Left ventricle myocardium inferior (tissue), 1 donor: ENCODE data around the gene HHIPL1. TPM values are rescaled to one million over a fixed set of nuclear protein-coding genes. Genes with fewer than 3 reads are reported as not detected.

ENCODE experiments used
- DNase-seq: peaks from one replicate; pipeline ENCODE4 v3.0.0-alpha.2; 2020
- H3K27ac ChIP-seq: fragments of 200-600 bp; replicated peaks from 2 replicates; pipeline ENCODE4 v1.8.0; 2021
- H3K27me3 ChIP-seq: fragments of 200-600 bp; 2 replicates; pipeline ENCODE4 v1.8.0; 2021; ENCODE audit warnings: low read depth
- H3K36me3 ChIP-seq: fragments of 200-600 bp; 2 replicates; pipeline ENCODE4 v1.8.0; 2021
- H3K4me1 ChIP-seq: fragments of 200-600 bp; 2 replicates; pipeline ENCODE4 v1.8.0; 2021
- H3K4me3 ChIP-seq: fragments of 200-600 bp; 2 replicates; pipeline ENCODE4 v1.8.0; 2021; ENCODE audit warnings: mild to moderate bottlenecking, moderate library complexity
- H3K9me3 ChIP-seq: fragments of 200-600 bp; replicated peaks from 2 replicates; pipeline ENCODE4 v1.8.0; 2021
- intact Hi-C: fragments of 100-400 bp; cut with micrococcal nuclease; formaldehyde crosslinking; loops from one replicate; pipeline ENCODE4 v1.11.0; 2022
- total RNA-seq: library from RNA; stranded (reverse); fragmentation: NEBNext Ultra II Directional; extraction: Animal tissue kit (Norgen Biotek cat#: 25700); gene quantifications from one replicate; pipeline ENCODE4 v1.2.1, GENCODE V29; 2021
- TF ChIP-seq, protein P1 (sequence below): fragments of 200-600 bp; IDR thresholded peaks from 2 replicates; pipeline ENCODE4 v1.8.0; 2021; ENCODE audit warnings: antibody characterized with exemption, mild to moderate bottlenecking, borderline replicate concordance
- donor health status: DM: no; HTN: yes; CAD: no; lungs with severe emphysema.

The HHIPL1 gene
- total RNA-seq, 1 donor from 2014 or later = 1.2 TPM

GRCh38 chr14:99664058-99664936 is 19.4 kb downstream of the HHIPL1 start:
- H3K27ac ChIP-seq = no peak overlapping the region
- TF ChIP-seq, protein P1, sequence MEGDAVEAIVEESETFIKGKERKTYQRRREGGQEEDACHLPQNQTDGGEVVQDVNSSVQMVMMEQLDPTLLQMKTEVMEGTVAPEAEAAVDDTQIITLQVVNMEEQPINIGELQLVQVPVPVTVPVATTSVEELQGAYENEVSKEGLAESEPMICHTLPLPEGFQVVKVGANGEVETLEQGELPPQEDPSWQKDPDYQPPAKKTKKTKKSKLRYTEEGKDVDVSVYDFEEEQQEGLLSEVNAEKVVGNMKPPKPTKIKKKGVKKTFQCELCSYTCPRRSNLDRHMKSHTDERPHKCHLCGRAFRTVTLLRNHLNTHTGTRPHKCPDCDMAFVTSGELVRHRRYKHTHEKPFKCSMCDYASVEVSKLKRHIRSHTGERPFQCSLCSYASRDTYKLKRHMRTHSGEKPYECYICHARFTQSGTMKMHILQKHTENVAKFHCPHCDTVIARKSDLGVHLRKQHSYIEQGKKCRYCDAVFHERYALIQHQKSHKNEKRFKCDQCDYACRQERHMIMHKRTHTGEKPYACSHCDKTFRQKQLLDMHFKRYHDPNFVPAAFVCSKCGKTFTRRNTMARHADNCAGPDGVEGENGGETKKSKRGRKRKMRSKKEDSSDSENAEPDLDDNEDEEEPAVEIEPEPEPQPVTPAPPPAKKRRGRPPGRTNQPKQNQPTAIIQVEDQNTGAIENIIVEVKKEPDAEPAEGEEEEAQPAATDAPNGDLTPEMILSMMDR = no peak
- intact Hi-C loops = no loop called here
- H3K9me3 ChIP-seq = no peaks in the 10 kb centered on the region
- H3K4me3 ChIP-seq = no peak overlapping the region
- H3K36me3 ChIP-seq = peaks cover 9% of the 10 kb centered on the region
- H3K4me1 ChIP-seq = peaks cover 4% of the 10 kb centered on the region
- H3K27me3 ChIP-seq = peaks cover 37% of the 10 kb centered on the region
- DNase-seq = no peak

DNA sequence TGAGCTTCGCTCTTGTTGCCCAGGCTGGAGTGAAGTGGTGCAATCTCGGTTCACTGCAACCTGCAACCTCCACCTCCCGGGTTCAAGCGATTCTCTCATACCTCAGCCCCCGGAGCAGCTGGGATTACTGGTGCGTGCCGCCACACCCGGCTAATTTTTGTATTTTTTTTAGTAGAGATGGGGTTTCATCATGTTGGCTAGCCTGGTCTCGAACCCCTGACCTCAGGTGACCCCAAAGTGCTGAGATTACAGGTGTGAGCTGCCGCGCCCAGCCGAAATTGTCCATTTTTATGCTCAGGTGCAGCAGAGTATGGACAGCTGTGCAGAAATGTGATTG is 20.0 kb downstream of the HHIPL1 start:
- Histone ChIP-seq H3K36me3 (peaks cover 9% of the 10 kb centered on the region), H3K27me3 (peaks cover 31% of the 10 kb centered on the region), H3K9me3 (no peaks in the 10 kb centered on the region), H3K4me1 (no peaks in the 10 kb centered on the region), H3K27ac (no peak overlapping the region), H3K4me3 (no peak overlapping the region)
- DNase-seq = no peak
- intact Hi-C loops = no loop called here
- TF ChIP-seq, protein P1 = no peak

GRCh38 chr14:99666533-99666932 is 21.6 kb downstream of the HHIPL1 start:
- peaks cover 9% of the 10 kb centered on the region for H3K36me3 ChIP-seq
- H3K27ac ChIP-seq = no peak overlapping the region
- intact Hi-C loops = no loop called here
- no peaks in the 10 kb centered on the region for H3K9me3 ChIP-seq
- no peak for DNase-seq
- no peak overlapping the region for H3K4me3 ChIP-seq
- no peaks in the 10 kb centered on the region for H3K4me1 ChIP-seq
- TF ChIP-seq, protein P1 = no peak
- peaks cover 15% of the 10 kb centered on the region for H3K27me3 ChIP-seq

- Histone ChIP-seq H3K9me3 (no peaks in the 10 kb centered on the region), H3K27ac (no peak overlapping the region), H3K4me1 (no peaks in the 10 kb centered on the region), H3K27me3 (peaks cover 10% of the 10 kb centered on the region), H3K36me3 (peaks cover 9% of the 10 kb centered on the region), H3K4me3 (no peak overlapping the region)
- intact Hi-C loops = no loop called here
- no peak for DNase-seq
- TF ChIP-seq, protein P1 = no peak
Observed at GRCh38 chr14:99667045-99667444, 22.1 kb downstream of the HHIPL1 start.

DNA sequence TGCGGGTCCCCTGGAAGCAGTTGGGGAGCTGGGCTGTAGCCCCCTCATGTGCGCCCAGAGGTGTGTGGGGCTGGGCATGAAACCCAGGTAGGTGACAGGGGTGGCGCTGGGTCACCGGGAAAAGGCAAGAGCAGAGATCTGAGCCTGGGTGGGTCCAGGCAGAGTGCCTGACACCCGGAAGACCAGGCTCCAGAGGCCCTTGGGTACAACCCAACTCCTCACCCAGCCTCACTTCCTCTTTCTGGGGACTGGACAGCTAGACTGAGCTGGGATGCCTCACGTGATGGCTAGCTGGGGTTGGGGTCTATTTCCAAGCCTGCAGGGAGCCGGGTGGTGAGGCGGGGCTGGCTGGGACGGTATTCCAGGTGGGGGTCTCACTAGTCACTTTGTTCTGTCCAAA is 22.9 kb downstream of the HHIPL1 start:
- Histone ChIP-seq H3K27ac (no peak overlapping the region), H3K4me3 (no peak overlapping the region), H3K4me1 (no peaks in the 10 kb centered on the region), H3K27me3 (peaks cover 6% of the 10 kb centered on the region), H3K36me3 (peaks cover 9% of the 10 kb centered on the region), H3K9me3 (no peaks in the 10 kb centered on the region)
- no peak for DNase-seq
- TF ChIP-seq, protein P1 = no peak
- intact Hi-C loops = no loop called here
